HG03575 (cell line): Measurements from ENCODE around the gene GOLPH3L.
"Not testable (repeated sequence)": the region's sequence is repeated elsewhere in the genome, so short reads cannot be mapped to it uniquely, and the experiment has no call there.

Experiments
- ATAC-seq: cut with Tn5 transposase; IDR thresholded peaks from one replicate; pipeline ENCODE4 v1.9.1; 2021; ENCODE audit not compliant: unreplicated experiment, insufficient number of reproducible peaks, low FRiP score; ENCODE audit errors: extremely low read depth

The GOLPH3L gene

GRCh38 chr1:150696995-150697927, at the start of gene GOLPH3L:
Gene GOLPH3L (minus strand): TSS chr1:150697154. CDS start chr1:150694838, 2,316 bp downstream.
- peak; percentile 81 for ATAC-seq

GRCh38 chr1:150730130-150730721, 33.3 kb upstream of the GOLPH3L start:
- ATAC-seq, result no peak

- no peak for ATAC-seq
Measured at GRCh38 chr1:150724336-150724735, 27.4 kb upstream of the GOLPH3L start.

- ATAC-seq, result no peak
Measured at GRCh38 chr1:150720703-150721102, 23.7 kb upstream of the GOLPH3L start, which contains the start of gene HORMAD1. Gene HORMAD1 (minus strand): TSS chr1:150720895. CDS start chr1:150719505, 1,390 bp downstream.

GRCh38 chr1:150720098-150720497, 23.1 kb upstream of the GOLPH3L start:
- ATAC-seq, result no peak

- no peak for ATAC-seq
Measured at GRCh38 chr1:150718225-150718891, 21.4 kb upstream of the GOLPH3L start.

GRCh38 chr1:150709031-150709430, 12.1 kb upstream of the GOLPH3L start:
- ATAC-seq, result not testable (repeated sequence)

GRCh38 chr1:150708595-150708994, 11.6 kb upstream of the GOLPH3L start:
- ATAC-seq, result no peak

- ATAC-seq, result no peak
Measured at GRCh38 chr1:150706091-150706490, 9.1 kb upstream of the GOLPH3L start.

- no peak for ATAC-seq
Measured at GRCh38 chr1:150703427-150703826, 6.5 kb upstream of the GOLPH3L start.

GRCh38 chr1:150696590-150696989, 364 bp downstream of the GOLPH3L start:
- ATAC-seq, result no peak

GRCh38 chr1:150696162-150696561, 792 bp downstream of the GOLPH3L start:
- ATAC-seq, result no peak

GRCh38 chr1:150695561-150695960, 1.4 kb downstream of the GOLPH3L start:
- no peak for ATAC-seq

GRCh38 chr1:150692720-150693119, 4.2 kb downstream of the GOLPH3L start:
- ATAC-seq, result no peak

GRCh38 chr1:150688763-150689162, 8.2 kb downstream of the GOLPH3L start:
- ATAC-seq, result no peak

GRCh38 chr1:150686275-150686674, 10.7 kb downstream of the GOLPH3L start:
- ATAC-seq, result no peak

GRCh38 chr1:150683914-150684313, 13.0 kb downstream of the GOLPH3L start:
- ATAC-seq, result no peak

GRCh38 chr1:150678988-150679387, 18.0 kb downstream of the GOLPH3L start:
- no peak for ATAC-seq

GRCh38 chr1:150674881-150675280, 22.1 kb downstream of the GOLPH3L start:
- ATAC-seq, result no peak

- no peak for ATAC-seq
Measured at GRCh38 chr1:150663321-150663720, 33.6 kb downstream of the GOLPH3L start.
